ENCODE results near the gene CHST3. TPM values are rescaled to one million over a fixed set of nuclear protein-coding genes. Genes with fewer than 3 reads are reported as not detected.

CHST3 gene
- total and polyA plus RNA-seq, 9 of the 15 experiments (the other 6 are each of a cell fraction or from before 2014, with no cell fraction given): 0.01 to 1.3 (median 0.15) TPM

- TF ChIP-seq RAD21 (CRISPR knock-in tag; conservative IDR thresholded peaks at IDR 0.05 in 1 of 2, IDR thresholded peaks at IDR 0.05 in 1 of 2): peak; percentile 27 to 52; a peak in 3 of 4 replicates
- no peak for TF ChIP-seq FOXK1 (CRISPR knock-in tag; IDR thresholded peaks at IDR 0.05; ENCODE audit: borderline replicate concordance)
- TF ChIP-seq IFI16 (CRISPR knock-in tag; IDR thresholded peaks at IDR 0.05): no peak
Measured at GRCh38 chr10:72061491-72061890, 97.3 kb downstream of the CHST3 start (continued).

- 39% methylated on average over 9 of the region's 9 CpGs for WGBS (ENCODE audit: insufficient coverage, low coverage, missing lambda C conversion rate)
- Histone ChIP-seq H3K9me3 (replicated peaks; ENCODE audit: control insufficient read depth, insufficient read depth, low read depth, low read length) (no peaks in the 10 kb centered on the region), H2AFZ (ENCODE audit: low read depth, low read length) (no peak overlapping the region), H4K20me1 (replicated peaks; ENCODE audit: control insufficient read depth, insufficient read depth, low read length) (no peaks in the 10 kb centered on the region), H3K36me3 (ENCODE audit: control insufficient read depth, insufficient read depth, low read length) (no peaks in the 10 kb centered on the region), H3K4me2 (ENCODE audit: insufficient read depth, low read length) (no peak overlapping the region), H3K4me1 (replicated peaks in 1 of 2; ENCODE audit: control insufficient read depth in 2 of 2, insufficient read depth in 2 of 2, low read length in 2 of 2) (peaks cover 3 to 31% of the 10 kb centered on the region in 2 experiments; a peak in 3 of 5 replicates), H3K79me2 (ENCODE audit: control insufficient read depth, insufficient read depth, low read length) (no peaks in the 10 kb centered on the region), H3K9me1 (ENCODE audit: control insufficient read depth, insufficient read depth, low read length) (no peaks in the 10 kb centered on the region), H3K4me3 (no peak overlapping the region), H3K9ac (ENCODE audit: insufficient read depth in 1 of 2, low read depth in 2 of 2, low read length in 2 of 2) (peak overlapping the region in 1 of 2 experiments; percentile 59; a peak in 1 of 4 replicates), H3K27ac (ENCODE audit: extremely low read depth, low read depth, low read length) (no peak overlapping the region), H3K27me3 (ENCODE audit: control insufficient read depth in 2 of 2, insufficient read depth in 2 of 2, low read length in 2 of 2) (peaks cover 2 to 25% of the 10 kb centered on the region in 2 experiments; a peak in 2 of 5 replicates)
- FAIRE-seq (no peak), ATAC-seq (no peak), DNase-seq (ENCODE audit: extremely low read depth in 1 of 4, low spot score in 3 of 4) (no peak)
- POLR2A ChIA-PET: interaction anchor here (0.6 to 2.0 kb wide), 3 partner anchors 211 to 1346 kb away, joined by 4 to 6 read pairs (median 4); partner anchors contain the start of gene DDIT4
- in situ Hi-C loops (cut with MboI): loop anchor here (10.0 kb wide), 1 partner anchor 273 kb away; no protein-coding TSS in a partner anchor
- intact Hi-C loops (cut with micrococcal nuclease): loop anchor here (5.0 kb wide), 1 partner anchor 265 kb away; no protein-coding TSS in a partner anchor
- CTCF ChIA-PET (ENCODE audit: low intra/inter-chr PET ratio): interaction anchor here (0.6 kb wide), 1 partner anchor 275 kb away, joined by 3 read pairs; no protein-coding TSS in a partner anchor
- BruUV-seq (replicated peaks): no TSS peak
- TF ChIP-seq ZNF695 (CRISPR knock-in tag; IDR thresholded peaks at IDR 0.05) (no peak), EP300 (IDR thresholded peaks at IDR 0.05; ENCODE audit: low read length) (no peak), MTA2 (IDR thresholded peaks at IDR 0.05; ENCODE audit: low read depth) (no peak), E4F1 (CRISPR knock-in tag; IDR thresholded peaks at IDR 0.05; ENCODE audit: borderline replicate concordance) (no peak), ZNF57 (CRISPR knock-in tag; IDR thresholded peaks at IDR 0.05) (no peak), RBM39 (optimal IDR thresholded peaks at IDR 0.05; ENCODE audit: low read depth, low read length) (no peak), HOXB6 (CRISPR knock-in tag; IDR thresholded peaks at IDR 0.05; ENCODE audit: borderline replicate concordance) (no peak), ZNF324 (CRISPR knock-in tag; IDR thresholded peaks at IDR 0.05) (no peak), CBX8 (IDR thresholded peaks at IDR 0.05; ENCODE audit: borderline replicate concordance, extremely low read depth, low read depth, low read length, poor library complexity, severe bottlenecking) (no peak), ZFPM2 (CRISPR knock-in tag; IDR thresholded peaks at IDR 0.05) (no peak), PHB (CRISPR knock-in tag; IDR thresholded peaks at IDR 0.05) (no peak), MTA3 (IDR thresholded peaks at IDR 0.05; ENCODE audit: borderline replicate concordance) (no peak), ZNF175 (CRISPR knock-in tag; IDR thresholded peaks at IDR 0.05; ENCODE audit: low read depth) (no peak), C11orf30 (IDR thresholded peaks at IDR 0.05; ENCODE audit: low read depth) (no peak), MEF2D (tag; conservative IDR thresholded peaks at IDR 0.05; ENCODE audit: low read depth) (no peak), ZNF696 (CRISPR knock-in tag; conservative IDR thresholded peaks at IDR 0.05) (no peak)
Measured at GRCh38 chr10:72061930-72062329, 97.7 kb downstream of the CHST3 start.

Measured in K562 (cell line).